Limb (tissue), 2 donors: ENCODE measurements around the gene AHCYL2.
A peak's percentile ranks its signal among the peaks of the same experiment; 100 is the strongest.
"Not testable (repeated sequence)": the region's sequence is repeated elsewhere in the genome, so short reads cannot be mapped to it uniquely, and the experiment has no call there.

Experiments used
- DNase-seq, 2 donors: peaks; one replicate each; pipeline ENCODE4 v3.0.0-alpha.2; 2016; ENCODE audit errors: extremely low spot score in 2 of 2

The AHCYL2 gene

DNA sequence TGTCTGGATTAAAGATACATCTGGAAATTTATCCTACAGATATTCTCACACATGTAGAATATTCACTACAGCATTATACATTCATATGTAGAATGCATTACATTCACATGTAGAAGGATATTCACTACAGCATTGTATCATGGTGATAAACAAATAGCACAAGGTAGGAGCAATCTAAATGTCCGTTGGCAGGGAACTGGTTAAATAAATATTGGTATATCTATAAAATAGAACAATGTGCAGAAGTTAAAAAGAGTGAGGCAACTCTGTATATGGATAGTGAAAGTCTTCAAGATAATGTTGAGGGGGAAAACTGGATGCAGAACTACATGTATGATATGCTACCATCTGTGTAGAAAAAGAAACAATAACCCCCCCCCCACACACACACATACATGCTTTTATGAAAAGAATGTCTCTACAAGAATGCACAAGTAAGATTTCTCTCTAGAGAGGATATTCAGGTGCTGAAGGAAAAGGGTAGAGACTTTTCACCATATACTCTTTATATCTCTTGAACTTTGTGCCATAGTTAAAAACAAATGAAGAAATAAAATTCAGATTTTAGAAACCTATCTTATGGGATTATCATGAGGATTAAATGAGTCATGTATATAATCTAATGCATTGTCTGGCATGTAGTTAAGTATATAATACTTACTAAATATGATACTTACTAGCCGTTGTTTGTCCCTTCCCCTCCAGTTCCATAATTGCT, 123.4 kb downstream of the AHCYL2 start:
- DNase-seq: no peak

DNA sequence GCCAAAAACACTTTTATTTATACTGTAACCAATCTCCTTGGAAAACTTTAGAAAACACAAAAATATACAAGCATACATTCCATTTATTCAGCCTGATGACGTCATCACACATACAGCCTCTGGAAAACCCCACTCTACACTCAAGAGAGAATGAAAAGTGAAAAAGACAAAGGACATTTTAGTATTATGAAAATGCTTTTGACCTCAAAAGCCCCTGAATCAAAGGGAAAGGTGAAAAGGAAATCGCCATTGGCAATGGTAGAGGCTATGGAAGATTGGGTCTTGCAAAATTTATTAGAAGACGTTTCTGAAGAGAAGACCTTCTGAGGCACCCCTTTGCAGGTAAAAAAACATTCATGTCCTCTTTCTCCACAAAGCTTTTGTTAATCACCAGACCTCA, 126.5 kb downstream of the AHCYL2 start:
- DNase-seq: no peak

DNA sequence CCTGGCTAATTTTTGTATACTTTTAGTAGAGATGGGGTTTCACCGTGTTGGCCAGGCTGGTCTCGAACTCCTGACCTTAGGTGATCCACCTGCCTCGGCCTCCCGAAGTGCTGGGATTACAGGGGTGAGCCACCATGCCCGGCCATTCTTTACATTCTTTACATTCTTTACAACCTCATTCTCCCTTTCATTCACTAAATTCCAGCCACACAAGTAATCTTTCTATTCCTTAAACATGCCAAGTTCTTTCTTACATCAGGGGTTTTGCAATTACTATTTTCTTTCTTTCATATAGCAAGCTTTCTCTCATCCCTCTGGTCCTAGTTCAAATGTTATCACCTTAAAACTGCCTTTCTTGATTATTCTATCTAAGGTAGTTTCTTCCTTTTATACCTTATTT, 128.3 kb downstream of the AHCYL2 start:
- DNase-seq: not testable (repeated sequence)

DNA sequence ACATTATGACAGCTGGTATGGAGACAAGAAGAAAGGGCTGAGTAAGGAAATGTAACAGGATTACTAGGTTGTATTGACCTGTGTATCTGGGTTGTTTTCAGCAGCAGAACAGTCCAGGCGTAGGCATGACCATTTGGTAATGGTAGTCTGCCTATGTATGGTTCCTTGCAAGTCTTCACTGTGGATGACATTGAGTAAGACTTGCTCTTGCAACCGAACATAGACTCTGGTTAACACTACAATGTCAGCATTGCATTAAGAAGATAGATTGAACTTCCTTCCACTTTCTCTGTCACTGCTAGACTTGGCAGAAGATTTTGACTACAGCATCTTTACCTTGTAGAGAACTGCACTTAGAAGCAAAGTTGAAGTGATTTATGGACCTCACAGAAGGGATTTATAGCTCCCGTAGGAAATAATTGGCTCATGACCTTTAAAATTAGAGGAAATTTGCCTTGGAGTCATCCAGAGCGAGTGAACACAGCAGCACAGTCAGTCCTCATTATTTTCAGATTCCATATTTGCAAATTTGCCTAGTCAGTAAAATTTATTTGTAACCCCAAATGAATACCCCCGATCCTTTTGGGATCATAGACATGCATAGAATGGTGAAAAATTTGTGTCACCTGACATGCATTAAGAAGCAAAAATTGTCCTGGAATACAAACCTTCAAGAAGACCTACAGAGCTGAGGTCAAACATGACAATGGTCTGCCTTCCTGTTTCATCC, 129.8 kb downstream of the AHCYL2 start:
- no peak for DNase-seq

DNA sequence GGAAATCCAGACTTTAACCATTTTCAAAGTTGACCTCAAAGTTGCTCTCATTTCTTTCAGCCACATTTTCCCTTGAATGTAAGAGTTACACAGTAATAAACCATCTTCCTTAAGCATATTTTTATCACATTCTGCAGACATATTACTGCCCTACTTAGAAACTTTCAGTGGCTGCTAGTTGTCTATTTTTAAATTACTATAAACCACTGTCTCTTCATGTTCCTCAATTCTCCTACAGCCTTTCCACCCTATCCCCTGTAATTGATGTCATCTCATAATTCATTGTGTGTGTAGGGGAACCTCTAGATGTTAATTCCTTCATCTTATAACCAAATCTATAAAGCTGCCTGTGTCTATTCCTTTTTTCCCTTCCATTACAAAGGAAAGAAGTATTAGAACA, 131.3 kb downstream of the AHCYL2 start:
- DNase-seq: no peak

DNA sequence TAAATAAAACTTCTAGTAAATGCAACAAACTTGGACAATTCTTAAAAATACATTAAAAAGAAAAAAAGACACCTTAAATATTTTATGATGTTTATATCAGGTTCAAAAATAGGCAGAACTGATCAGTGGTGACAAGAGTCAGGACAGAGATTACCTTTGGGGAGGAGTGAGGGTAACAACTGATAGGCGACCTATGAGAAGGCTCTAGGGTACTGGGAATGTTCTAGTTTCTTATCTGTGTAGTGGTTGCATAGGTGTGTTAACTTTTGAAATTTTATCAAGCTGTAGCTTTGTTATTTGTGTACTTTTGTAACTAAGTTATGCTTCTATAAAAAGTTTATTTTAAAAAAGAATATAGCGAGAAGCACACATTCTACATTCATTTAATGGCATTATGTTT, 134.3 kb downstream of the AHCYL2 start:
- no peak for DNase-seq

DNA sequence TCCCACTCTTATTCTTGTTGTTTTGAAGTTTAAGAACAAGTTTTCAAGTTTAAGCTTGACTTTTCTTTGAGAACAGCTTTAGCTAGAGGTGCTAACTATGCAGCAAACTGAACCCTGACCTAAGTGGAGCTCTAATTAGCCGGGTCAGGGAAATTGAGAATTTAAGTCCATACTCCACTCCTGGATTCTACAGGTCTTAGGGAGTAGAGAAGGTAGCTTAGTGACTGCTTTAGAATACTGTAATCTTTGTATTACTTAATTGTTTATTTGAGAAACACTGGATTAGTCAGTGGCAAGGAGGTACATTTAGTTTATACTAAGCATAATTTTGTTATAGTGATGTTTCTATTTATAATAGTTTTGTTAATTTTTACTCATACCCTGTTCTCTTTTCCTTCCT, 134.8 kb downstream of the AHCYL2 start:
- no peak for DNase-seq

DNA sequence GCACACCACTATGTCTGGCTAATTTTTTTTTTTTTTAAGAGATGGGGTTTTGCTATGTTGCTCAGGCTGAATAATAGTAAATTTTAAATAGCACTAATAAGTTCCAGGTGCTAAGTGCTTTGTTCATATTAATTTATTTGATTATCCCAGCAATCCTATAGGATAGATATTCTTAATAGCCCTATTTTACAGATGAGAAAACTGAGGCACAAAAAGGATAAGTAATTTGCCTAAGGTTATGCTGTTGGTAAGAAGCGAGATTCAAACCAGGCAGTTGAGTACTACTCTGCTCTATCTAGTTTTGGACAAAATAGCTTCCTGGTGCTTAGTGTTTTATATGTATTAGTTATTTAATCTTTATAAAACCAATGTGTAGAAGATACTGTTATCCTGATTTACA, 136.9 kb downstream of the AHCYL2 start:
- DNase-seq: no peak

DNA sequence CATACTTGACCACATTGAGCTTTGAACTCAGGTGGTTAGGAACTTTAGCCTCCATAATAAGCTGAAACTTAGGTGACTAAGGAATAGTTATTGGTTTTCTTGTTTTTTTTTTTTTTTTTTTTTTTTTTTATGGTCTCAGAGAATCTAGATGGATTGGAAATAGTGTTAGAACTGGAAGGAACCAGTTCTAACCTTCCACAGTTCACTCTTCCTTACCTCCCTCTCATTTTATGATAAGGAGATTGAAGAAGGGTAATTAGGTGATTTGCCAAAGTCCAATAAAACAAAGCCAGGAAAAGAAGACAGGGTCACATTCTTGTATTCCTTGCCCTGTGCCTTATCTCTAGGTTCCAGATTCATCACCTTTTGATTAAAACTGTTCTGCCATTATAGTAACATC, 137.7 kb downstream of the AHCYL2 start:
- DNase-seq: no peak

DNA sequence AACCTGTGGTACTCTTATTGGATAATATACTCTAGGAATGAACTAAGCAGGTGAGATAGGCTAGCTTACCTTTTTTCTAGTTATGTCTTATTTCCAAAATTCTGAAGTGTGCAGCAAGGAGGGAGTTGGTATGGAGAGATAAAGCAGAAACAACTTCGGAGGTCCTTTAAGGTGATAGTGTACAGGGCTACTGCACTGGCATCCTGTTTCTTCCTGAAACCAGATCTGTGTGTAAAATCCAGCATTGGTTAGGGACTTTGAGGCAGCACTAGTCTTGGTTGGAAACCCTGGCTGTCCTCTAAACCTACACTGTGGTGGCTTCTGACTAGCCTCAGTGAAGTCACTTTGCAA, 142.5 kb downstream of the AHCYL2 start:
- DNase-seq: no peak

DNA sequence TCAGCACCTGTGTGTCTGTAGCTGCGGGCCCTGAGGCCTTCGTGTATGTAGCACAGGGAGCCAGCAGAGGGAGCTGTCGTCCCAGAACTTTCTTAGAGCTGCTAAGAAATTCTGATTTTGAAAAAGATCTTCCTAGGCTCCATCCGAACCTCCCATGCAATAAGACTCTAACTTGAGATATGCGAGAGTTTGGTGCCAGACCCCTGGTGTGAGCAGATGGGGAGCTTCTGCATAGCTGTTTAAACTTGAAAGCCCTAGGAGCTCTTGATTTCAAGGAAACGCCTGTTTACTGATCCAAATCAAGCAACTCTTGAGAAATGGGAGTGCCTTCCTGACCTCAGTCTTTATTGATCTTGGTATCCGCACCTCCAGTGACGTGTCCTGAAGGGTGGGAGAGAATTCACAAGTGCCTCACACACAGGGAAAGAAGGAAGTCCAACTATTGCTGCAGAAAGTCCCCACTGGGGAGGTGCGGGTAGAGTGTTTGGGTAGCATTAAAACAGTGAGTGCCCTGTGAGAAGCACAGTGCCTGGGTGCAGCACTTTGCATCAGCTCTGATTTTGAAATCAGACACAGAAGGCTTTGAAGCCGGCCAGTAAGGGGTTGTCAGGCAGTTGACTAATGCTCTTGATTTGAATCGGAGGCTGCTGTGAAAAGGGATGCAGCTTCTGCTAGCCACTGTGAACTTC, 143.0 kb downstream of the AHCYL2 start:
- peak; percentile 81 to 83 for DNase-seq

DNA sequence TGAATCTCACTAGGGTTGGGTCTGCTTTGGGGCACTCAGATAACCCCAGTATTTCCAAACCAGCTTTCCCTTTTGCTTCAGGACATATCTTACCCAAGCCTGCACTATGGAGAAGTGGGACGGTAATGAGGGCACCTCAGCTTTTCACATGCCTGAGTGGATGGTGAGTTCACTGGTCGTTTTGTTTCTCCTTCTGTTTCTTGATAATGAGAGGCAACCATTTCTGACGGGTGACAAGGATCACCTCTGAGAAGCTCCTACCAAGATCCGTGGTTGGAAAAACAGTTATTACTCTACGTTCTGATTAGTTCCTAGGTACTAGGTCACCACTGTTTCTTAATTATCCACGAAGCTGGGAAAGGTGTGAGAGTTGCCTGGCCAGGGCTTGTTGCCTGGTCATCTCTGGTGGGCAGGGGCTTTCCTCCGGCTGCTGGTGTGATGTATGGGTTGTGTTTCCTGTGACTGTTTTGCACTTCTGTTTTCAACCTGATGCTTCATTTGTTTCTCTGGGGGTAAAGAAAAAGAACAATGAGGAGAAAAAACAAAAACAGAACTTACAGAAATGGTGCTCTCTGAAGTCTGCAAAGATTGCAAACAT, 143.7 kb downstream of the AHCYL2 start:
- no peak for DNase-seq

DNA sequence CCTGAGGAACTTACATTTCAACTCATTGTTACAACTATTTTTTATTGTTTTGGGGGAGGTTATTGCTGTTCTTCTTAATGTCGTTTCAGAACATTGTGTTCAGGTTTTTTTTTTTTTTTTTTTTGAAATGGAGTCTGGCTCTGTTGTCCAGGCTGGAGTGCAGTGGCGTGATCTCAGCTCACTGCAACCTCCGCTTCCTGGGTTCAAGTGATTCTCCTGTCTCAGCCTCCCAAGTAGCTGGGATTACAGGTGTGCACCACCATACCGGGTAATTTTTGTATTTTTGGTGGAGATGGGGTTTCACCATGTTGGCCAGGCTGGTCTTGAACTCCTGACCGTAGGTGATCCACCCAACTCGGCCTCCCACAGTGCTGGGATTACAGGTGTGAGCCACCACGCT, 144.6 kb downstream of the AHCYL2 start:
- not testable (repeated sequence) for DNase-seq

DNA sequence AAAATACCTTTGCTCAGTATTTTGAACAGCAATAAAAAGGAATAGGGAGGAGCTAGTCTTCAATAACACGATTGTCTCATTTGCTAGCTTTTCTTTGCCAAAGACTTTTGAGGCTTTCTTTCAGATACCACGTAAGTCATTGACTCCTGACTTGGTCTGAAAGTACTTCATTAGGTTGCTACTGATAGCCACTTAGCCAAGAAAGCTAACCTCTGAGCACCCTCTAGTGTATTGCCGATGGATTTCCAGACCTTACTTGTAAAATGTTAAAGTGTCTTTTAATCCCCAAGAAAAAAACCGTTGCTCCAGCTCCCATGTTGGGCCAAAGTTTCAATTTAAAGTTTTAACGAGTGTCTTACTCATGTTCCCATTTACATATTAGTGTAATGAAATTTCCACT, 146.0 kb downstream of the AHCYL2 start:
- no peak for DNase-seq

DNA sequence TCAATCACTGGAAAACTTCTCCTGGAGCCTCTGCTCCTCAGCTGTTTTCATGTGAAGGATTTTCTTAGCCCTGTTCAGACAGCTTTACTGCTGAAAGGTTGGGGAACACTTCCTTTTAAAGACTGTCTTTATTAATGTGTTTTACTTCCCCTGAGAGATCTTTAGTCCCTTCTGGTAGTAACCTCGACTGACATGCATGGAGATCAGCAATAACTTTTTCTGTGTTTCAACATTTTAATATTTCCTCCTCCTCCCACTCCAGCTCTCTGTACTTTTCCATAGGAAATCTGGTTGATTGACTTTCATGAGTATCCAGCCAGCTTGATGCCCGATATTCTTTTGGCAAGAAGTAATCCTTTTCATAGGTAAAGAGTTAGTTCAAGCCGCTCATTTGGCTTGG, 146.7 kb downstream of the AHCYL2 start:
- no peak for DNase-seq

DNA sequence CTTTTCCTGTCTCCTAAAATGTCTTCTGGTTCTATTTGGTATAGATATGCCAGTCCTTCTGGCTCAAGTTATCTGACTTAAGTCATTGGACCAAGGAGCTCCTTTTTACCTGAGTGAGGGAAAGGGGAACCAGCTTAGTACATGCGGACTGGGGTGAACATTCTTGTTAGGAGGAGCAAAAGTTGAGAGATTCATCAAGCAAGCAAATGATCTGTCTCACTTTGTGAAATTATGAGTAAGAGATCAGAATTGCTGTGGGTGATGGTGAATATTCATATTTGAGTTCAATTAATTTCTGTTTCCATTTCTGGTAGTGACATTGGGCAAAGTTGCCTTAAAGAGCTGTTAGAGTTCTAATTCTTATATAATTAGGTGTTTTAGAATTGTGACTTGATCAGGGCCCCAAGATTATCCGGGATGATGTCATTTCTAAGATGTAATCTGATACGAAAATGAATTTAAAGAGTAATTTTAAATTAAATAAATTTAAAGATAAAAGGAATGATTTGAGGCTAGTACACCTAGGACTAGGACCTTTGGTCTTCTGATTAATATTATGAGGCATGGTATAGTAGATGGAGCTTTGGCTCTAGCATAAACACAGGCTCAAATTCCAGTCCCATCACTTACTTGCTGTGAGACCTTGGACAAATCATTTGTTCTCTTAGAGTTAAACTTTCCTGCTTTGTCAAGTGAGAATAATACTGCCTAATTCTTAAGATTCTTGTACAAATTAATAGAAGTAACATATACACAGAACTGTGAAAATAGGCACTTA, 149.0 kb downstream of the AHCYL2 start:
- DNase-seq: no peak

DNA sequence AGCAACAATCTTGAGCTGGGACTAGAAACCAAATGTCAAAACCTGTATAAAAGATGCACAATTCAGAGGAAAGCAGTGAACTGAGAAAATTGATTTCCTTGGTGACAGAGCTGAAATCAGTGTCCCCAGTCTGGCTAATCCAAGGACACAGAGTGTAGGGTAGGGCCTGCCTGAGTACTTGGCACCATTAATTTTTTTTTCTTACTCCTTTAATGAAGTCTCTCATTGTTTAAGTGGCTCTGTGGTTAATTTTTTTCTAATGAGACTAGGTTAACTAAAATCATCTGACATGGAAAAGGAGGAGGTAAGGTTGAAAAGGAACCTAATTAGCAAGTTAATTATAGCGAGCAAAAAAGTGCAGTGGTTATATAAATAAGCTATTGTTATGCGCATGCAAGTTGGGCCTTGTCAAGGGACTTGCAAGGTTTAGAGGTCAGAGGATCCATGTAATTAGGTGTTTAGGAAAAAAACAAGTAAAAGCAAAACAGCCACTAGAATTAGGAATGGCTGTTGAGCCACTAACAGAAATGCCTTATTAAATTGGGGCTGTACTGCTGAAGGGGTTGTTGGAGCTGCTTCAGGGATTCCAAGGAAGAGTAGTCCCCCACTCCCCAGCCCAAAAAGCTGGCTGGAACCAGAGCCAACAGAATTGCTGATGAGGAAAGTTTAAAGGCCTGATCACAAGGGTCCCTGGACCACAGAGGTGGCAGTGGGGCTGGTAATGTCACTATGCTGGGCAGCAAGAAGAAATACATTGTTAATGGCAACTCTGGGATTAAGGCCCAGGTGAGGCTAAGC, 150.5 kb downstream of the AHCYL2 start:
- DNase-seq: no peak

DNA sequence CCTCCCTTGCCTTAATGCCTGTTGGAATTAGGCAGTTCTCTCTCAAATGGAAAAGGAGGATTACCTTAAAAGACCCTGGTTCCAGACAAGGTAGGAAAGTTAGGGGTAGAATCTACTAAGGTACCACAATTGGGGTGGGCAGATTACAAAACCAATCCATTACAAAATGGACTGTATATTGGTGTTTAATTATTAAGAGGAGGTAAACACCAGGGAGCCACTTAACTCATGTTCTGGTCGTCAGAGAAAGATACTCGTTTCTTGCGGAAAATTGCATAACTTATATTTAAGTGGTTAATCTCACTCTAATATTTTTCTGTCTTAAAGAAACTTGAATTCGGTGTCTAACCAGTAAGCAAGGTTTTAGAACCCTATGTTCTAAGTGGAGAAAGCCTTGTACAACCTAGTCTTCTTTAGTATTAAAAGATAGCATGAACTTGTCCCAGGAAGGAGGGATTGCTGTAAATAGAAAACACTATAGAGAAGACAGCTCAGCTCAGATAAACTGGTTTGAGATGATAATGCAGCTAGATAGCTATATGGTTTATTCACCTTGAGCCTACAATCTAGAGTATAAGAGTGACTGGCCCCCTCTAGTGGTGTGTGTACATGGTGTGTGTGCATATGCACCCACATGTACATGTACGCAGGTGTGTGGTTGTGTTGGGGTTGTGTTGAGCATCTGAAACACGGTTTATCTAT, 151.4 kb downstream of the AHCYL2 start:
- no peak for DNase-seq

DNA sequence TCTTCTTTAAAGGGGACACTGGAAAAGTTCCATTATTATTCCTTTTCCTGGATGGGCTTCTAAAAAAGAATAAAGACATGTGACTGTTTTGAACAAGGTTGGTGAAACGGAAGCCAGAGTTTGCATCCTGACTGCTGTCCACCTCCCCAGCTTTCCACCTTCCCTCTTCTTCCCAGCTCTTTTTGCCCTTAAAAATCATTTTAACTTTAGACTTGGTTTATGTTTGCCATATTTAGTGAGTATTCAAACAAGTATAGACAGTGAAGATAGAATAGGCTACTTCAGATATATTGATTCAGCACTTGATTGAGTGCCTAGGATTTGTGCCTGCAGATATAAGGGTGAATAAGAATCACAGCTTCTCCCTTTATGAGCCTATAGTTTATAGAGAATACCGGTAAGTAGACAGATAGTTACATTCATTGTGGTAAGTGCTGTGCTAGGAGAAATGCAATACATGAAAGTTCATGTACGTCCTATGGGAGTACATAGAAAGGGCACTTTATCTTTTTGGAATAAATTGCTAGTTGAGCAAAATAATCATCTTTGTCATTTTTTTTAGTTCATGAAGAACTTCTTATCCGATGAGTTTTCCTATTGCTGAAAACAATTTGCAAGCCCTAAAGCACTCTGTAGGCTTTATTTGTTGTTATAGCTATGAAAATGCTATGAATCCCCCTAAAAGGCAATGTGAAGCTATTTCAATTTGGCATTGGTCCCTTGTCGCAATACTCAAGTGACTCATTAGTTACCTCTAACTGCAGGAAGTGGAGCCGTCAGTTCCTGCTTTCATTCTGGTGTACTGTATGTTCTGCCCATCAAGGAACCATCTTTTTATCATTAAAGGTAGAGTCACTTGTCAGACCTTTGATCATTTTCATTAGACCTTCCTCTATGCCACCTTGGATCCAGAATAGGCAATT, 152.2 kb downstream of the AHCYL2 start:
- DNase-seq: no peak
